Thyroid gland (tissue), 4 donors: ENCODE measurements around the gene DCDC2. TPM values are rescaled to one million over a fixed set of nuclear protein-coding genes. Genes with fewer than 3 reads are reported as not detected.

ENCODE experiments used
- DNase-seq, 2 donors: peaks; one replicate each; pipeline ENCODE4 v3.0.0-alpha.2; 2019
- H3K27ac ChIP-seq, 3 donors: fragments of 200-600 bp; sonication (generic); 1 replicate in 2 of 3; 2 replicates in 1 of 3; pipeline ENCODE4 v1.5.1; 2016 to 2019; ENCODE audit warnings: mild to moderate bottlenecking in 1 of 3, moderate library complexity in 1 of 3
- H3K27me3 ChIP-seq: fragments of 200-600 bp; sonication (generic); one replicate; pipeline ENCODE4 v1.5.1; 2019
- H3K36me3 ChIP-seq, 2 donors: fragments of 200-600 bp; sonication (generic); one replicate each; pipeline ENCODE4 v1.5.1; 2016 to 2019
- H3K4me1 ChIP-seq, 2 donors: fragments of 200-600 bp; sonication (generic); one replicate each; pipeline ENCODE4 v1.5.1; 2017 to 2019
- H3K4me3 ChIP-seq, 3 donors: fragments of 200-600 bp; sonication (generic); replicated peaks in 1 of 3; 1 replicate in 2 of 3; 2 replicates in 1 of 3; pipeline ENCODE4 v1.5.1; 2016; ENCODE audit warnings: mild to moderate bottlenecking in 1 of 3
- H3K9me3 ChIP-seq: fragments of 200-600 bp; sonication (generic); one replicate; pipeline ENCODE4 v1.5.1; 2017
- POLR2A ChIP-seq, 2 donors: fragments of 450-650 bp; IDR thresholded peaks; one replicate each; pipeline ENCODE4 v1.6.1; 2017; ENCODE audit warnings: antibody characterized with exemption in 2 of 2, mild to moderate bottlenecking in 2 of 2, moderate library complexity in 1 of 2
- WGBS, 2 donors: methylation state at CpG; one replicate each; pipeline ENCODE4 v1.1.5; 2017; 5-methylcytosine and 5-hydroxymethylcytosine counted together
- intact Hi-C: fragments of 100-400 bp; cut with DNase I; formaldehyde crosslinking; loops from one replicate; pipeline ENCODE4 v1.15.1; 2023
- total RNA-seq, 4 donors: library from RNA; depleted of rRNA; stranded (reverse); fragments of >200 nt; gene quantifications; one replicate each; pipeline ENCODE4 v1.2.3, GENCODE V29; 2016
- TF ChIP-seq, protein P1 (sequence below), 6 experiments: fragments of 200-600 bp in 3 of 6; fragments of 450-650 bp in 3 of 6; sonication (generic) in 3 of 6; IDR thresholded peaks; one replicate each; pipeline ENCODE4 v1.5.1; 2016 to 2019; ENCODE audit warnings: antibody characterized with exemption in 6 of 6, mild to moderate bottlenecking in 2 of 6, inconsistent platforms in 1 of 6, moderate library complexity in 1 of 6

Gene DCDC2
- total RNA-seq, 4 donors from 2014 or later = 8.7 to 14.8 (median 12.3) TPM

- 52 to 58% methylated on average over 12 of the region's 12 CpGs for WGBS, 2 donors
These were observed 461 bp upstream of the DCDC2 start for GRCh38 chr6:24358219-24358821.

GRCh38 chr6:24356310-24356973, 1.4 kb downstream of the DCDC2 start:
- DNase-seq = no peak
- peaks cover 4 to 12% of the 10 kb centered on the region in 2 donors for H3K4me1 ChIP-seq
- H3K9me3 ChIP-seq = no peaks in the 10 kb centered on the region
- no peak overlapping the region for H3K4me3 ChIP-seq
- H3K36me3 ChIP-seq = no peaks in the 10 kb centered on the region
- 55 to 56% methylated on average over 5 of the region's 5 CpGs for WGBS, 2 donors
- TF ChIP-seq, protein P1, sequence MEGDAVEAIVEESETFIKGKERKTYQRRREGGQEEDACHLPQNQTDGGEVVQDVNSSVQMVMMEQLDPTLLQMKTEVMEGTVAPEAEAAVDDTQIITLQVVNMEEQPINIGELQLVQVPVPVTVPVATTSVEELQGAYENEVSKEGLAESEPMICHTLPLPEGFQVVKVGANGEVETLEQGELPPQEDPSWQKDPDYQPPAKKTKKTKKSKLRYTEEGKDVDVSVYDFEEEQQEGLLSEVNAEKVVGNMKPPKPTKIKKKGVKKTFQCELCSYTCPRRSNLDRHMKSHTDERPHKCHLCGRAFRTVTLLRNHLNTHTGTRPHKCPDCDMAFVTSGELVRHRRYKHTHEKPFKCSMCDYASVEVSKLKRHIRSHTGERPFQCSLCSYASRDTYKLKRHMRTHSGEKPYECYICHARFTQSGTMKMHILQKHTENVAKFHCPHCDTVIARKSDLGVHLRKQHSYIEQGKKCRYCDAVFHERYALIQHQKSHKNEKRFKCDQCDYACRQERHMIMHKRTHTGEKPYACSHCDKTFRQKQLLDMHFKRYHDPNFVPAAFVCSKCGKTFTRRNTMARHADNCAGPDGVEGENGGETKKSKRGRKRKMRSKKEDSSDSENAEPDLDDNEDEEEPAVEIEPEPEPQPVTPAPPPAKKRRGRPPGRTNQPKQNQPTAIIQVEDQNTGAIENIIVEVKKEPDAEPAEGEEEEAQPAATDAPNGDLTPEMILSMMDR (IDR thresholded peaks at IDR 0.05) = no peak
- TF ChIP-seq POLR2A (IDR thresholded peaks at IDR 0.05) = no peak
- peak overlapping the region in 2 of 3 donors; percentile 83 to 86 for H3K27ac ChIP-seq
- no peaks in the 10 kb centered on the region for H3K27me3 ChIP-seq
- intact Hi-C loops = no loop called here

More at GRCh38 chr6:24358219-24358821, 461 bp upstream of the DCDC2 start:
- peak; percentile 20 to 27 for DNase-seq
- Histone ChIP-seq H3K4me1 (peaks cover 4 to 12% of the 10 kb centered on the region in 2 donors), H3K4me3 (peak overlapping the region in 1 of 3 donors; percentile 43), H3K9me3 (no peaks in the 10 kb centered on the region), H3K27ac (peak overlapping the region in 2 of 3 donors; percentile 83 to 92), H3K27me3 (no peaks in the 10 kb centered on the region), H3K36me3 (no peaks in the 10 kb centered on the region)
- intact Hi-C loops = no loop called here
- TF ChIP-seq, protein P1 (IDR thresholded peaks at IDR 0.05) = no peak
- TF ChIP-seq POLR2A (IDR thresholded peaks at IDR 0.05) = no peak

DNA sequence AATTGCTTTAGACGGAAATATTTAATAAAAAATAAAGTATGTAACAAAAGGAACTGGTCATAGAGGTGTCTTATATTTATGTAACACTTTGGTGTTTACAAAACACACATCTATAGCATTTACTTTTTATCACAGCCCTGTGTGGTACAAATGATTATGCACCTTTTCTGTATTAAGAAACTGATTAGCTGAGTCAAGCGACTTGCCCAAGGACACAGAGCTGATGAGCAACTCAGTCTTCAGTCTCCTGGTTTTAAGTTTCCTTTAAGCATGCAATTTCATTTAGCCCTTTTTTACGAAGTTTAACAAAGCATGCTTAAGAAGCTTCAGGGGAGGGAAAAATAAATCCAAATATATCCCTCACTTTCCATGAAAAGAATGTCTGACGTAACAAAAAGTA, 2.5 kb downstream of the DCDC2 start:
- DNase-seq = no peak
- WGBS, 2 donors = 64 to 68% methylated on average over 4 of the region's 4 CpGs
- H3K9me3 ChIP-seq = no peaks in the 10 kb centered on the region
- H3K4me1 ChIP-seq = peaks cover 2 to 9% of the 10 kb centered on the region in 2 donors
- H3K27ac ChIP-seq = peak overlapping the region in 2 of 3 donors; percentile 10 to 16
- intact Hi-C loops = no loop called here
- H3K27me3 ChIP-seq = no peaks in the 10 kb centered on the region
- H3K36me3 ChIP-seq = no peaks in the 10 kb centered on the region
- TF ChIP-seq, protein P1 (IDR thresholded peaks at IDR 0.05) = no peak
- no peak for TF ChIP-seq POLR2A (IDR thresholded peaks at IDR 0.05)
- no peak overlapping the region for H3K4me3 ChIP-seq

GRCh38 chr6:24353861-24354260, 4.0 kb downstream of the DCDC2 start:
- H3K27me3 ChIP-seq = no peaks in the 10 kb centered on the region
- no peak for DNase-seq
- H3K36me3 ChIP-seq = no peaks in the 10 kb centered on the region
- peaks cover 0 to 6% of the 10 kb centered on the region in 2 donors for H3K4me1 ChIP-seq
- intact Hi-C loops = no loop called here
- H3K9me3 ChIP-seq = no peaks in the 10 kb centered on the region
- 74 to 88% methylated on average over 1 of the region's 1 CpG for WGBS, 2 donors
- TF ChIP-seq, protein P1 (IDR thresholded peaks at IDR 0.05) = no peak
- no peak for TF ChIP-seq POLR2A (IDR thresholded peaks at IDR 0.05)
- no peak overlapping the region for H3K27ac ChIP-seq
- H3K4me3 ChIP-seq = no peak overlapping the region

DNA sequence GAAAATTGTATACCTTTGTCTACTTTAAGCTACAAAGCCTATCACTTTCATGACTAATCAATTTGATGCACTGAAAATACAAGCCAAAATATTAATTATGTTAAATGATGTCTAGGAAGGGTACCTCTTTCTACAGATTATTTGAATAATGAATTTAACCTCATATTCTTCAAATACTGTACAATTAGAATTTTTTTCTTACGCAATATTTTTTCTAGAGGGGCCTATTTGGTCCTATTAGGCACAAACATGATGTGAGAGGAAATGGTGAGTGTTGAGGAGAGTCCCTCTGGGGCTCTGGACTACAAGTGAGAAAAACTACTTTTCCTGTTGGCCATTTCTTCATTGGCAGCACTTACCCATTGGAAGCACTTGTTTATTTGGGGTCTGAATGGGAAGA, 5.4 kb downstream of the DCDC2 start:
- TF ChIP-seq, protein P1 (IDR thresholded peaks at IDR 0.05) = no peak
- no peak for TF ChIP-seq POLR2A (IDR thresholded peaks at IDR 0.05)
- WGBS, 2 donors = 93 to 100% methylated on average over 1 of the region's 1 CpG

More for the DNA sequence above, 5.4 kb downstream of the DCDC2 start:
- Histone ChIP-seq H3K4me1 (peaks cover 0 to 6% of the 10 kb centered on the region in 2 donors), H3K4me3 (no peak overlapping the region), H3K27ac (no peak overlapping the region), H3K36me3 (no peaks in the 10 kb centered on the region), H3K27me3 (no peaks in the 10 kb centered on the region), H3K9me3 (no peaks in the 10 kb centered on the region)
- intact Hi-C loops = no loop called here
- no peak for DNase-seq
